Adrenal gland (tissue), 5 donors: Measurements from ENCODE around the gene LCMT1.

Experiments
- CTCF ChIP-seq, 6 experiments: fragments of 450-650 bp in 4 of 6; fragments of 200-600 bp in 2 of 6; sonication (generic) in 1 of 6; IDR thresholded peaks; 1 replicate in 5 of 6; 2 replicates in 1 of 6; pipeline versions ENCODE4 v1.5.1 to v1.8.0; 2016 to 2021; ENCODE audit warnings: antibody characterized with exemption in 6 of 6, mild to moderate bottlenecking in 2 of 6, moderate library complexity in 1 of 6
- POLR2A ChIP-seq, 2 donors: fragments of 450-650 bp; IDR thresholded peaks; one replicate each; pipeline ENCODE4 v1.6.1; 2017; ENCODE audit warnings: antibody characterized with exemption in 2 of 2, mild to moderate bottlenecking in 2 of 2, moderate library complexity in 1 of 2
- donor health status: DM: no; HTN: no; CAD: no.

GRCh38 chr16:25213709-25214397, 102.3 kb downstream of the LCMT1 start:
- TF ChIP-seq POLR2A (IDR thresholded peaks at IDR 0.05) (no peak), CTCF (IDR thresholded peaks at IDR 0.05) (no peak)
